Measurements from ENCODE around the gene IYD. TPM values are rescaled to one million over a fixed set of nuclear protein-coding genes. Genes with fewer than 3 reads are reported as not detected.

IYD gene
- polyA plus RNA-seq, 1 of the 3 experiments (the other 2 are of a cell fraction): not detected

- CTCF ChIA-PET: interaction anchor here (0.6 to 4.9 kb wide), 15 partner anchors 9 to 405 kb away, joined by 3 to 76 read pairs (median 3); no protein-coding TSS in a partner anchor
- Histone ChIP-seq H3K4me3 (ENCODE audit: low read depth in 2 of 2, low read length in 1 of 2) (peak overlapping the region; percentile 22 to 41; a peak in 2 of 4 replicates), H3K27ac (ENCODE audit: low read depth in 2 of 2, low read length in 1 of 2) (no peak overlapping the region), H3K9me2 (no peaks in the 10 kb centered on the region), H3K9ac (no peak overlapping the region; the same call in 1 of the 2 replicates), H3K4me1 (ENCODE audit: control insufficient read depth in 1 of 2, insufficient read depth in 2 of 2, low read depth in 1 of 2, low read length in 1 of 2) (no peaks in the 10 kb centered on the region; a peak in 2 of 4 replicates), H3K79me2 (ENCODE audit: insufficient read depth) (no peaks in the 10 kb centered on the region), H2AFZ (ENCODE audit: low read depth) (peak overlapping the region; percentile 79), H3F3A (replicated peaks; ENCODE audit: insufficient read depth) (peaks cover 3% of the 10 kb centered on the region), H3K4me2 (peak overlapping the region; percentile 79; the same call in 1 of the 2 replicates), H3K9me3 (no peaks in the 10 kb centered on the region), H3K36me3 (replicated peaks in 1 of 2; ENCODE audit: control insufficient read depth in 1 of 2, insufficient read depth in 2 of 2, low read length in 1 of 2) (no peaks in the 10 kb centered on the region), H4K20me1 (ENCODE audit: insufficient read depth) (no peaks in the 10 kb centered on the region), H3K27me3 (ENCODE audit: insufficient read depth) (no peaks in the 10 kb centered on the region; the same call in 1 of the 2 replicates)
- 2% methylated on average over 12 of the region's 12 CpGs for WGBS (ENCODE audit: low lambda C conversion rate)
- no peak for TF ChIP-seq GABPA (IDR thresholded peaks at IDR 0.05; ENCODE audit: low read depth)
- 0 out of 2 replicates have a peak, but pooled peaks have one; percentile 14 for TF ChIP-seq GATA2 (CRISPR knock-in tag; IDR thresholded peaks at IDR 0.05)
- no peak for TF ChIP-seq TCF12 (IDR thresholded peaks at IDR 0.05)
- peak; percentile 69 for TF ChIP-seq SMC3 (IDR thresholded peaks at IDR 0.05; ENCODE audit: low read depth, low read length)
- TF ChIP-seq CTCF (IDR thresholded peaks at IDR 0.05): peak; percentile 74
- no peak for TF ChIP-seq TAF1 (IDR thresholded peaks at IDR 0.05; ENCODE audit: borderline replicate concordance, low read depth, low read length)
- TF ChIP-seq MEF2A (IDR thresholded peaks at IDR 0.05; ENCODE audit: borderline replicate concordance, low read depth): no peak
- no peak for TF ChIP-seq USF2 (IDR thresholded peaks at IDR 0.05; ENCODE audit: borderline replicate concordance, low read depth, low read length)
- TF ChIP-seq POLR2AphosphoS5 (IDR thresholded peaks at IDR 0.05; ENCODE audit: low read depth, low read length): no peak
- no peak for TF ChIP-seq TEAD4 (IDR thresholded peaks at IDR 0.05; ENCODE audit: borderline replicate concordance, insufficient read depth)
- no peak for TF ChIP-seq EZH2phosphoT487 (IDR thresholded peaks at IDR 0.05; ENCODE audit: borderline replicate concordance, low read depth)
- no peak for TF ChIP-seq RCOR1 (IDR thresholded peaks at IDR 0.05; ENCODE audit: low read length)
- TF ChIP-seq JUND (IDR thresholded peaks at IDR 0.05): no peak
- no peak for TF ChIP-seq RXRA (IDR thresholded peaks at IDR 0.05; ENCODE audit: borderline replicate concordance, low read depth)
- TF ChIP-seq EP300 (IDR thresholded peaks at IDR 0.05; ENCODE audit: borderline replicate concordance in 1 of 2, low read depth in 1 of 2, low read length in 1 of 2): no peak
- peak; percentile 64 for TF ChIP-seq RAD21 (IDR thresholded peaks at IDR 0.05; ENCODE audit: low read length)
- POLR2A ChIA-PET: no interaction called here
- peak; percentile 36 for DNase-seq
Observed at GRCh38 chr6:150417899-150418826, 49.4 kb downstream of the IYD start.
